Measurements from ENCODE around the gene DDX59. TPM values are rescaled to one million over a fixed set of nuclear protein-coding genes. Genes with fewer than 3 reads are reported as not detected.

The DDX59 gene
- polyA plus RNA-seq, 1 donor from 2014 or later, result 21.0 TPM

DNA sequence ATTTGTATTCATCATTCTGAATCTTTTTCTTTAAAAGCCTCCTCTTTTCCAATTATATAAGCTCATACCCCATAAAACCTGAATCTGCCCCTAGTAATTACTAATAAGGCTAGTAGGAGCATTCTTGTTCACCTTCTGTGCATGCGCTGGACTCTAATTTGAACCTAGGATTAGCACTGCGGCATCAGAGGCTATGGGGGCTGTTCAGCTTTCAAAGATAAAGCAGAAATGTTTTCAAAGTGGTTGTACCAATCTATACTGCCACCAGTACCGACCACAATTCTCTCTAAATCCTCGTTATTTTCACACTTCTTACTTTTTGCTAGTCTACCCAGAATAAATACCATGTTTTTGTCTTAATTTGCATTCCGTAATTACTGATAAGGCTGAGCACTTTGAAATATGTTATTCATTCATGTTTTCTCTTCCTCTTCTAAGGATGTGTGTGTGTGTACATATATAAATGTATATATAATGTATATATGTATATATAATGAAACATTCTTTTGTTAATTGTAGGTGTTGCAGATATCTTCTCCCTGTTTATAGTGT lies 1.6 kb upstream of the DDX59 start:
- TF ChIP-seq SMC3 (conservative IDR thresholded peaks at IDR 0.05; ENCODE audit: poor library complexity) (no peak), MXI1 (conservative IDR thresholded peaks at IDR 0.05; ENCODE audit: poor library complexity, severe bottlenecking) (no peak), RAD21 (conservative IDR thresholded peaks at IDR 0.05) (no peak), TAF1 (IDR thresholded peaks at IDR 0.05; ENCODE audit: low read depth) (no peak), EP300 (conservative IDR thresholded peaks at IDR 0.05; ENCODE audit: poor library complexity, severe bottlenecking) (no peak), EZH2 (IDR thresholded peaks at IDR 0.05; ENCODE audit: borderline replicate concordance, insufficient read depth, low read length, poor library complexity, severe bottlenecking) (no peak), POLR2AphosphoS5 (IDR thresholded peaks at IDR 0.05) (no peak)
- TF ChIP-seq, protein P1, sequence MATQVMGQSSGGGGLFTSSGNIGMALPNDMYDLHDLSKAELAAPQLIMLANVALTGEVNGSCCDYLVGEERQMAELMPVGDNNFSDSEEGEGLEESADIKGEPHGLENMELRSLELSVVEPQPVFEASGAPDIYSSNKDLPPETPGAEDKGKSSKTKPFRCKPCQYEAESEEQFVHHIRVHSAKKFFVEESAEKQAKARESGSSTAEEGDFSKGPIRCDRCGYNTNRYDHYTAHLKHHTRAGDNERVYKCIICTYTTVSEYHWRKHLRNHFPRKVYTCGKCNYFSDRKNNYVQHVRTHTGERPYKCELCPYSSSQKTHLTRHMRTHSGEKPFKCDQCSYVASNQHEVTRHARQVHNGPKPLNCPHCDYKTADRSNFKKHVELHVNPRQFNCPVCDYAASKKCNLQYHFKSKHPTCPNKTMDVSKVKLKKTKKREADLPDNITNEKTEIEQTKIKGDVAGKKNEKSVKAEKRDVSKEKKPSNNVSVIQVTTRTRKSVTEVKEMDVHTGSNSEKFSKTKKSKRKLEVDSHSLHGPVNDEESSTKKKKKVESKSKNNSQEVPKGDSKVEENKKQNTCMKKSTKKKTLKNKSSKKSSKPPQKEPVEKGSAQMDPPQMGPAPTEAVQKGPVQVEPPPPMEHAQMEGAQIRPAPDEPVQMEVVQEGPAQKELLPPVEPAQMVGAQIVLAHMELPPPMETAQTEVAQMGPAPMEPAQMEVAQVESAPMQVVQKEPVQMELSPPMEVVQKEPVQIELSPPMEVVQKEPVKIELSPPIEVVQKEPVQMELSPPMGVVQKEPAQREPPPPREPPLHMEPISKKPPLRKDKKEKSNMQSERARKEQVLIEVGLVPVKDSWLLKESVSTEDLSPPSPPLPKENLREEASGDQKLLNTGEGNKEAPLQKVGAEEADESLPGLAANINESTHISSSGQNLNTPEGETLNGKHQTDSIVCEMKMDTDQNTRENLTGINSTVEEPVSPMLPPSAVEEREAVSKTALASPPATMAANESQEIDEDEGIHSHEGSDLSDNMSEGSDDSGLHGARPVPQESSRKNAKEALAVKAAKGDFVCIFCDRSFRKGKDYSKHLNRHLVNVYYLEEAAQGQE (IDR thresholded peaks at IDR 0.05; ENCODE audit: borderline replicate concordance), result no peak
- TF ChIP-seq, protein P2, sequence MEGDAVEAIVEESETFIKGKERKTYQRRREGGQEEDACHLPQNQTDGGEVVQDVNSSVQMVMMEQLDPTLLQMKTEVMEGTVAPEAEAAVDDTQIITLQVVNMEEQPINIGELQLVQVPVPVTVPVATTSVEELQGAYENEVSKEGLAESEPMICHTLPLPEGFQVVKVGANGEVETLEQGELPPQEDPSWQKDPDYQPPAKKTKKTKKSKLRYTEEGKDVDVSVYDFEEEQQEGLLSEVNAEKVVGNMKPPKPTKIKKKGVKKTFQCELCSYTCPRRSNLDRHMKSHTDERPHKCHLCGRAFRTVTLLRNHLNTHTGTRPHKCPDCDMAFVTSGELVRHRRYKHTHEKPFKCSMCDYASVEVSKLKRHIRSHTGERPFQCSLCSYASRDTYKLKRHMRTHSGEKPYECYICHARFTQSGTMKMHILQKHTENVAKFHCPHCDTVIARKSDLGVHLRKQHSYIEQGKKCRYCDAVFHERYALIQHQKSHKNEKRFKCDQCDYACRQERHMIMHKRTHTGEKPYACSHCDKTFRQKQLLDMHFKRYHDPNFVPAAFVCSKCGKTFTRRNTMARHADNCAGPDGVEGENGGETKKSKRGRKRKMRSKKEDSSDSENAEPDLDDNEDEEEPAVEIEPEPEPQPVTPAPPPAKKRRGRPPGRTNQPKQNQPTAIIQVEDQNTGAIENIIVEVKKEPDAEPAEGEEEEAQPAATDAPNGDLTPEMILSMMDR (IDR thresholded peaks at IDR 0.05; ENCODE audit: poor library complexity, severe bottlenecking), result no peak
- Histone ChIP-seq H3K9ac (ENCODE audit: low read length) (no peak overlapping the region), H3K9me3 (ENCODE audit: low read length) (no peaks in the 10 kb centered on the region), H2AFZ (ENCODE audit: low read depth, low read length) (no peak overlapping the region), H3K4me3 (ENCODE audit: low read length) (no peak overlapping the region), H3F3A (ENCODE audit: insufficient read depth, low read length, poor library complexity, severe bottlenecking) (no peaks in the 10 kb centered on the region), H3K36me3 (ENCODE audit: insufficient read depth, low read length) (no peaks in the 10 kb centered on the region), H4K20me1 (ENCODE audit: insufficient read depth) (no peaks in the 10 kb centered on the region), H3K4me2 (ENCODE audit: low read length) (no peak overlapping the region), H3K27me3 (ENCODE audit: insufficient read depth, low read depth, low read length) (no peaks in the 10 kb centered on the region), H3K9me2 (ENCODE audit: insufficient read depth, low read length) (no peaks in the 10 kb centered on the region), H3K79me2 (replicated peaks; ENCODE audit: insufficient read depth, low read length) (peaks cover 6% of the 10 kb centered on the region), H3K27ac (ENCODE audit: low read length) (no peak overlapping the region)

DNA sequence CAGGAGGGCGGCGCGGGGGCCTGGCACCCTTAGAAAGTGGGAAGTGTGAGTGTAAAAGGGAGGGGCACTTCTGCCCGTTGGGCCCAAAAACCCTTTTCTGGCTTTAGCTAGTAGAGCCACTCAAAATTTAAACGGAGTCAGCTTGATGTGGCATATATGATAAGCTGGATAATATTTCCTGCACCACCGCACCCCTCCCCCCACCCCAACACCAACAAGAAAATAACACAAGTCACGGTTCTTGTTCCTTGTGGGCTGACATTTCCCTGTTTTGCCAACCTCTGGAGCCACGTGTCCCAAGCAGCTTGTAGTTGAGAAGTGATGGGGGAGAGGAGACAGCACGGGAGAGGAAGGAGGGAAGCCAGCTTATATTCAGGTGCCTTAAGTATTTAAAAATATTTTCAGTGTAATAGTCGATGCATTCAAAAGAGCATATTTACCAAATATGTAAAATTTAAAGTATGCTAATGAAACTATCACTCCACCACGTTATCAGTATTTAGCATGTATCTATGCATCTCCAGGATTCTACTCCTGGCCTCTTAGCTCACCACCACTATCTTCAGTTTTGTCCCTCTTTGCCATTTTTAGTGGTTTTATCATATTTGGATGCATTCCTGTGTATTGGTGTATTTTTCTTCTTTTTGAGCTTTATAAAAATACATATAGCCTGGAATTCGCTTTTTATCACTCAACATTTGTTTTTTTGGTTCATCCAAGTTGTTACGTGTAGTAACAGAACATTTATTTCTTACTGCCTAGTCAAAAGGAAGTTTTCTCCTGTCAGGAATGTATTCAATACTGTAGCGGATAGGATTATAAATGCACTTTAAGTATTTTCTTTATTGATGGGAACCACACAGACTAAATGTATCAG lies 773 bp upstream of the DDX59 start:
- H2AFZ ChIP-seq (ENCODE audit: low read depth, low read length), result peak overlapping the region; percentile 41
- H3K9me3 ChIP-seq (ENCODE audit: low read length), result no peaks in the 10 kb centered on the region
- no peaks in the 10 kb centered on the region for H3F3A ChIP-seq (ENCODE audit: insufficient read depth, low read length, poor library complexity, severe bottlenecking)
- peak overlapping the region; percentile 94 for H3K4me3 ChIP-seq (ENCODE audit: low read length)
- no peaks in the 10 kb centered on the region for H3K36me3 ChIP-seq (ENCODE audit: insufficient read depth, low read length)
- H3K27me3 ChIP-seq (ENCODE audit: insufficient read depth, low read depth, low read length), result no peaks in the 10 kb centered on the region
- peaks cover 6% of the 10 kb centered on the region for H3K79me2 ChIP-seq (replicated peaks; ENCODE audit: insufficient read depth, low read length)
- no peaks in the 10 kb centered on the region for H3K9me2 ChIP-seq (ENCODE audit: insufficient read depth, low read length)
- peak overlapping the region; percentile 61 for H3K27ac ChIP-seq (ENCODE audit: low read length)
- no peaks in the 10 kb centered on the region for H4K20me1 ChIP-seq (ENCODE audit: insufficient read depth)
- TF ChIP-seq MXI1 (conservative IDR thresholded peaks at IDR 0.05; ENCODE audit: poor library complexity, severe bottlenecking) (peak; percentile 65), RAD21 (conservative IDR thresholded peaks at IDR 0.05) (no peak), EZH2 (IDR thresholded peaks at IDR 0.05; ENCODE audit: borderline replicate concordance, insufficient read depth, low read length, poor library complexity, severe bottlenecking) (no peak), TAF1 (IDR thresholded peaks at IDR 0.05; ENCODE audit: low read depth) (no peak), POLR2AphosphoS5 (IDR thresholded peaks at IDR 0.05) (peak; percentile 22)
- TF ChIP-seq, protein P2 (IDR thresholded peaks at IDR 0.05; ENCODE audit: poor library complexity, severe bottlenecking), result no peak
- H3K4me2 ChIP-seq (ENCODE audit: low read length), result peak overlapping the region; percentile 59
- H3K9ac ChIP-seq (ENCODE audit: low read length), result peak overlapping the region; percentile 94
